HL-60/S4 (cell line): ENCODE data around the gene KRT34.
"Not testable (repeated sequence)": the region's sequence is repeated elsewhere in the genome, so short reads cannot be mapped to it uniquely, and the experiment has no call there.

Experiments
- in situ Hi-C: fragments of 300-500 bp; cut with MboI; formaldehyde crosslinking; loops from 2 replicates; pipeline ENCODE4 v1.14.3; 2022; ENCODE audit warnings: low sequenced_read_pairs

KRT34 gene

GRCh38 chr17:41367426-41368075, 14.6 kb downstream of the KRT34 start:
- in situ Hi-C loops, result no loop called here

GRCh38 chr17:41366070-41366469, 16.0 kb downstream of the KRT34 start:
- in situ Hi-C loops, result no loop called here

- in situ Hi-C loops, result no loop called here
Observed at GRCh38 chr17:41363881-41364280, 18.2 kb downstream of the KRT34 start.

GRCh38 chr17:41360296-41360995, 21.7 kb downstream of the KRT34 start:
- in situ Hi-C loops, result no loop called here

GRCh38 chr17:41354536-41354935, 27.6 kb downstream of the KRT34 start:
- in situ Hi-C loops, result no loop called here

- in situ Hi-C loops, result no loop called here
Observed at GRCh38 chr17:41352597-41353366, 29.3 kb downstream of the KRT34 start.

GRCh38 chr17:41351177-41351576, 30.9 kb downstream of the KRT34 start:
- in situ Hi-C loops, result no loop called here

GRCh38 chr17:41350381-41350878, 31.7 kb downstream of the KRT34 start, which contains the start of gene KRT33A:
KRT33A (minus strand) TSS chr17:41350828; CDS start chr17:41350767, 61 bp downstream.
- in situ Hi-C loops, result not testable (repeated sequence)

GRCh38 chr17:41347869-41348760, 34.0 kb downstream of the KRT34 start:
- in situ Hi-C loops, result no loop called here

- in situ Hi-C loops, result not testable (repeated sequence)
Observed at GRCh38 chr17:41346421-41346820, 35.7 kb downstream of the KRT34 start.

GRCh38 chr17:41345992-41346391, 36.1 kb downstream of the KRT34 start:
- in situ Hi-C loops, result no loop called here

GRCh38 chr17:41343029-41343428, 39.1 kb downstream of the KRT34 start:
- in situ Hi-C loops, result no loop called here

- in situ Hi-C loops, result no loop called here
Observed at GRCh38 chr17:41340934-41341861, 40.9 kb downstream of the KRT34 start.

- in situ Hi-C loops, result no loop called here
Observed at GRCh38 chr17:41340494-41340893, 41.6 kb downstream of the KRT34 start.

- in situ Hi-C loops, result no loop called here
Observed at GRCh38 chr17:41339571-41340172, 42.4 kb downstream of the KRT34 start.

GRCh38 chr17:41338961-41339485, 43.1 kb downstream of the KRT34 start:
- in situ Hi-C loops, result no loop called here

GRCh38 chr17:41335747-41336146, 46.4 kb downstream of the KRT34 start:
- in situ Hi-C loops, result no loop called here

- in situ Hi-C loops, result no loop called here
Observed at GRCh38 chr17:41334385-41335305, 47.5 kb downstream of the KRT34 start.
